Vagina (tissue), 2 donors: ENCODE data around the gene NOP53.

ENCODE experiments used
- CTCF ChIP-seq, 3 experiments: fragments of 450-650 bp in 2 of 3; fragments of 200-600 bp in 1 of 3; sonication (generic) in 1 of 3; IDR thresholded peaks; one replicate each; pipeline ENCODE4 v1.5.1; 2017 to 2019; ENCODE audit warnings: antibody characterized with exemption in 3 of 3, mild to moderate bottlenecking in 2 of 3, moderate library complexity in 2 of 3
- POLR2A ChIP-seq, 2 donors: fragments of 450-650 bp; IDR thresholded peaks; one replicate each; pipeline ENCODE4 v1.6.1; 2017; ENCODE audit warnings: antibody characterized with exemption in 2 of 2, mild to moderate bottlenecking in 2 of 2, moderate library complexity in 2 of 2

GRCh38 chr19:47729799-47730520 lies 15.4 kb upstream of the NOP53 start:
- TF ChIP-seq CTCF (IDR thresholded peaks at IDR 0.05) (no peak), POLR2A (IDR thresholded peaks at IDR 0.05) (no peak)
